ENCODE measurements around the gene ENTREP1.

The ENTREP1 gene

GRCh38 chr9:69355232-69355631 lies 30.2 kb downstream of the ENTREP1 start:
- DNase-seq, result no peak
- no peak overlapping the region for H3K4me3 ChIP-seq (ENCODE audit: insufficient read depth in 1 of 2, low read depth in 1 of 2, low read length in 2 of 2)
- H3K4me1 ChIP-seq (ENCODE audit: control insufficient read depth, insufficient read depth, low read depth, low read length), result no peaks in the 10 kb centered on the region
- no peak overlapping the region for H4K8ac ChIP-seq (ENCODE audit: low read length)
- no peak overlapping the region for H2AFZ ChIP-seq (ENCODE audit: low read depth, low read length)
- H2BK120ac ChIP-seq (ENCODE audit: low read depth, low read length), result no peak overlapping the region
- no peaks in the 10 kb centered on the region for H3K9me3 ChIP-seq (ENCODE audit: control insufficient read depth, low read length)
- no peak overlapping the region for H3K14ac ChIP-seq (ENCODE audit: low read length in 2 of 2)
- H3K4ac ChIP-seq (ENCODE audit: low read depth in 1 of 2, low read length in 2 of 2), result no peak overlapping the region
- H3K18ac ChIP-seq (ENCODE audit: low read depth in 1 of 2, low read length in 2 of 2), result no peak overlapping the region
- peaks cover 0 to 3% of the 10 kb centered on the region in 2 experiments for H3K27me3 ChIP-seq (ENCODE audit: control insufficient read depth in 1 of 2, insufficient read depth in 1 of 2, low read length in 2 of 2)
- no peak overlapping the region for H3K9ac ChIP-seq (ENCODE audit: low read length)
- H3K36me3 ChIP-seq (ENCODE audit: control insufficient read depth in 1 of 2, insufficient read depth in 2 of 2, low read depth in 1 of 2, low read length in 2 of 2), result no peaks in the 10 kb centered on the region
- H3K4me2 ChIP-seq (ENCODE audit: low read length, poor library complexity, severe bottlenecking), result no peak overlapping the region
- no peak overlapping the region for H4K91ac ChIP-seq (ENCODE audit: low read length)
- H3K79me1 ChIP-seq (replicated peaks; ENCODE audit: low read length, poor library complexity, severe bottlenecking), result no peaks in the 10 kb centered on the region
- H2BK12ac ChIP-seq (ENCODE audit: low read length in 2 of 2), result no peak overlapping the region
- no peak overlapping the region for H2AK5ac ChIP-seq (ENCODE audit: low read length, severe bottlenecking)
- WGBS, result 71% methylated on average over 1 of the region's 1 CpG
- no peak overlapping the region for H2BK15ac ChIP-seq (ENCODE audit: low read depth, poor library complexity, severe bottlenecking)
- H3K23ac ChIP-seq (ENCODE audit: low read length in 2 of 2), result no peak overlapping the region
- H2BK5ac ChIP-seq (ENCODE audit: low read depth, low read length, poor library complexity, severe bottlenecking), result no peak overlapping the region
- no peak overlapping the region for H3K27ac ChIP-seq (ENCODE audit: low read length, poor library complexity, severe bottlenecking)

- no peak overlapping the region for H2AK5ac ChIP-seq (ENCODE audit: low read length, severe bottlenecking)
- 83% methylated on average over 3 of the region's 3 CpGs for WGBS
- H3K4me1 ChIP-seq (ENCODE audit: control insufficient read depth, insufficient read depth, low read depth, low read length), result no peaks in the 10 kb centered on the region
- no peak overlapping the region for H3K9ac ChIP-seq (ENCODE audit: low read length)
- no peak for DNase-seq
- H3K9me3 ChIP-seq (ENCODE audit: control insufficient read depth, low read length), result no peaks in the 10 kb centered on the region
- H3K27me3 ChIP-seq (ENCODE audit: control insufficient read depth in 1 of 2, insufficient read depth in 1 of 2, low read length in 2 of 2), result peaks cover 0 to 3% of the 10 kb centered on the region in 2 experiments
- H3K36me3 ChIP-seq (ENCODE audit: control insufficient read depth in 1 of 2, insufficient read depth in 2 of 2, low read depth in 1 of 2, low read length in 2 of 2), result no peaks in the 10 kb centered on the region
- H2BK5ac ChIP-seq (ENCODE audit: low read depth, low read length, poor library complexity, severe bottlenecking), result no peak overlapping the region
- no peak overlapping the region for H3K14ac ChIP-seq (ENCODE audit: low read length in 2 of 2)
- H4K8ac ChIP-seq (ENCODE audit: low read length), result no peak overlapping the region
- H3K4me3 ChIP-seq (ENCODE audit: insufficient read depth in 1 of 2, low read depth in 1 of 2, low read length in 2 of 2), result no peak overlapping the region
- no peak overlapping the region for H2AFZ ChIP-seq (ENCODE audit: low read depth, low read length)
- H2BK12ac ChIP-seq (ENCODE audit: low read length in 2 of 2), result no peak overlapping the region
- no peak overlapping the region for H2BK15ac ChIP-seq (ENCODE audit: low read depth, poor library complexity, severe bottlenecking)
- H3K18ac ChIP-seq (ENCODE audit: low read depth in 1 of 2, low read length in 2 of 2), result no peak overlapping the region
- H3K4ac ChIP-seq (ENCODE audit: low read depth in 1 of 2, low read length in 2 of 2), result no peak overlapping the region
- H2BK120ac ChIP-seq (ENCODE audit: low read depth, low read length), result no peak overlapping the region
- no peak overlapping the region for H3K27ac ChIP-seq (ENCODE audit: low read length, poor library complexity, severe bottlenecking)
- no peaks in the 10 kb centered on the region for H3K79me1 ChIP-seq (replicated peaks; ENCODE audit: low read length, poor library complexity, severe bottlenecking)
- no peak overlapping the region for H3K23ac ChIP-seq (ENCODE audit: low read length in 2 of 2)
- H4K91ac ChIP-seq (ENCODE audit: low read length), result no peak overlapping the region
- H3K4me2 ChIP-seq (ENCODE audit: low read length, poor library complexity, severe bottlenecking), result no peak overlapping the region
Measured at GRCh38 chr9:69357030-69357775, 32.2 kb downstream of the ENTREP1 start.

GRCh38 chr9:69357821-69358220 lies 32.8 kb downstream of the ENTREP1 start:
- H3K27ac ChIP-seq (ENCODE audit: low read length, poor library complexity, severe bottlenecking), result no peak overlapping the region
- no peak overlapping the region for H3K23ac ChIP-seq (ENCODE audit: low read length in 2 of 2)
- H3K4ac ChIP-seq (ENCODE audit: low read depth in 1 of 2, low read length in 2 of 2), result no peak overlapping the region
- no peak overlapping the region for H3K14ac ChIP-seq (ENCODE audit: low read length in 2 of 2)
- no peak overlapping the region for H2BK5ac ChIP-seq (ENCODE audit: low read depth, low read length, poor library complexity, severe bottlenecking)
- H3K36me3 ChIP-seq (ENCODE audit: control insufficient read depth in 1 of 2, insufficient read depth in 2 of 2, low read depth in 1 of 2, low read length in 2 of 2), result no peaks in the 10 kb centered on the region
- H3K9me3 ChIP-seq (ENCODE audit: control insufficient read depth, low read length), result no peaks in the 10 kb centered on the region
- no peak overlapping the region for H2BK120ac ChIP-seq (ENCODE audit: low read depth, low read length)
- H4K8ac ChIP-seq (ENCODE audit: low read length), result no peak overlapping the region
- WGBS, result 80% methylated on average over 2 of the region's 4 CpGs
- no peak overlapping the region for H3K18ac ChIP-seq (ENCODE audit: low read depth in 1 of 2, low read length in 2 of 2)
- H3K4me3 ChIP-seq (ENCODE audit: insufficient read depth in 1 of 2, low read depth in 1 of 2, low read length in 2 of 2), result no peak overlapping the region
- H2AK5ac ChIP-seq (ENCODE audit: low read length, severe bottlenecking), result no peak overlapping the region
- H3K27me3 ChIP-seq (ENCODE audit: control insufficient read depth in 1 of 2, insufficient read depth in 1 of 2, low read length in 2 of 2), result peaks cover 0 to 3% of the 10 kb centered on the region in 2 experiments
- no peak overlapping the region for H2BK15ac ChIP-seq (ENCODE audit: low read depth, poor library complexity, severe bottlenecking)
- no peak overlapping the region for H2BK12ac ChIP-seq (ENCODE audit: low read length in 2 of 2)
- H3K4me2 ChIP-seq (ENCODE audit: low read length, poor library complexity, severe bottlenecking), result no peak overlapping the region
- H3K9ac ChIP-seq (ENCODE audit: low read length), result no peak overlapping the region
- no peaks in the 10 kb centered on the region for H3K79me1 ChIP-seq (replicated peaks; ENCODE audit: low read length, poor library complexity, severe bottlenecking)
- no peak overlapping the region for H2AFZ ChIP-seq (ENCODE audit: low read depth, low read length)
- no peaks in the 10 kb centered on the region for H3K4me1 ChIP-seq (ENCODE audit: control insufficient read depth, insufficient read depth, low read depth, low read length)
- DNase-seq, result no peak
- no peak overlapping the region for H4K91ac ChIP-seq (ENCODE audit: low read length)

- no peak overlapping the region for H3K14ac ChIP-seq (ENCODE audit: low read length in 2 of 2)
- H2AK5ac ChIP-seq (ENCODE audit: low read length, severe bottlenecking), result no peak overlapping the region
- H2BK12ac ChIP-seq (ENCODE audit: low read length in 2 of 2), result no peak overlapping the region
- H2BK15ac ChIP-seq (ENCODE audit: low read depth, poor library complexity, severe bottlenecking), result no peak overlapping the region
- H3K9ac ChIP-seq (ENCODE audit: low read length), result no peak overlapping the region
- no peak overlapping the region for H3K4ac ChIP-seq (ENCODE audit: low read depth in 1 of 2, low read length in 2 of 2)
- H3K4me1 ChIP-seq (ENCODE audit: control insufficient read depth, insufficient read depth, low read depth, low read length), result peaks cover 4% of the 10 kb centered on the region
- 17% methylated on average over 1 of the region's 1 CpG for WGBS
- H3K4me3 ChIP-seq (ENCODE audit: insufficient read depth in 1 of 2, low read depth in 1 of 2, low read length in 2 of 2), result no peak overlapping the region
- no peak overlapping the region for H4K8ac ChIP-seq (ENCODE audit: low read length)
- H4K91ac ChIP-seq (ENCODE audit: low read length), result no peak overlapping the region
- no peak overlapping the region for H3K18ac ChIP-seq (ENCODE audit: low read depth in 1 of 2, low read length in 2 of 2)
- H2AFZ ChIP-seq (ENCODE audit: low read depth, low read length), result no peak overlapping the region
- H3K9me3 ChIP-seq (ENCODE audit: control insufficient read depth, low read length), result no peaks in the 10 kb centered on the region
- H3K27ac ChIP-seq (ENCODE audit: low read length, poor library complexity, severe bottlenecking), result no peak overlapping the region
- H3K36me3 ChIP-seq (ENCODE audit: control insufficient read depth in 1 of 2, insufficient read depth in 2 of 2, low read depth in 1 of 2, low read length in 2 of 2), result no peaks in the 10 kb centered on the region
- no peaks in the 10 kb centered on the region for H3K79me1 ChIP-seq (replicated peaks; ENCODE audit: low read length, poor library complexity, severe bottlenecking)
- H3K27me3 ChIP-seq (ENCODE audit: control insufficient read depth in 1 of 2, insufficient read depth in 1 of 2, low read length in 2 of 2), result peaks cover 0 to 7% of the 10 kb centered on the region in 2 experiments
- no peak overlapping the region for H3K23ac ChIP-seq (ENCODE audit: low read length in 2 of 2)
- DNase-seq, result no peak
- peak overlapping the region; percentile 28 for H3K4me2 ChIP-seq (ENCODE audit: low read length, poor library complexity, severe bottlenecking)
- no peak overlapping the region for H2BK5ac ChIP-seq (ENCODE audit: low read depth, low read length, poor library complexity, severe bottlenecking)
- H2BK120ac ChIP-seq (ENCODE audit: low read depth, low read length), result no peak overlapping the region
Measured at GRCh38 chr9:69363191-69363590, 38.2 kb downstream of the ENTREP1 start.

Data from mesenchymal stem cell (in vitro differentiated cells and primary cell).